Ascending aorta (tissue), 2 donors: Measurements from ENCODE around the gene MBP. TPM values are rescaled to one million over a fixed set of nuclear protein-coding genes. Genes with fewer than 3 reads are reported as not detected.

Source experiments
- DNase-seq, 2 donors: peaks; one replicate each; pipeline ENCODE4 v3.0.0-alpha.2; 2019; ENCODE audit warnings: low spot score in 2 of 2
- H3K27ac ChIP-seq, 2 donors: fragments of 200-600 bp; sonication (generic); one replicate each; pipeline ENCODE4 v1.5.1; 2016 to 2017; ENCODE audit warnings: mild to moderate bottlenecking in 1 of 2
- H3K27me3 ChIP-seq: fragments of 200-600 bp; sonication (generic); one replicate; pipeline ENCODE4 v1.5.1; 2017
- H3K36me3 ChIP-seq, 2 donors: fragments of 200-600 bp; sonication (generic); one replicate each; pipeline ENCODE4 v1.5.1; 2016
- H3K4me1 ChIP-seq, 2 donors: fragments of 200-600 bp; sonication (generic); one replicate each; pipeline ENCODE4 v1.5.1; 2016 to 2017; ENCODE audit warnings: mild to moderate bottlenecking in 1 of 2
- H3K4me3 ChIP-seq, 2 donors: fragments of 200-600 bp; sonication (generic); one replicate each; pipeline ENCODE4 v1.5.1; 2016 to 2017; ENCODE audit warnings: mild to moderate bottlenecking in 1 of 2
- H3K9me3 ChIP-seq, 2 donors: fragments of 200-600 bp; sonication (generic); one replicate each; pipeline ENCODE4 v1.5.1; 2016
- intact Hi-C: fragments of 100-400 bp; cut with DNase I; formaldehyde crosslinking; loops from one replicate; pipeline ENCODE4 v1.15.1; 2023
- total RNA-seq: library from RNA; depleted of rRNA; stranded (reverse); fragments of >200 nt; gene quantifications from one replicate; pipeline ENCODE4 v1.1.0, GENCODE V29; 2016
- TF ChIP-seq, protein P1 (sequence below), 3 experiments: fragments of 200-600 bp in 2 of 3; fragments of 450-650 bp in 1 of 3; sonication (generic) in 2 of 3; IDR thresholded peaks; one replicate each; pipeline ENCODE4 v1.5.1; 2016 to 2019; ENCODE audit warnings: antibody characterized with exemption in 3 of 3, mild to moderate bottlenecking in 1 of 3, moderate library complexity in 1 of 3

MBP gene
- total RNA-seq, 1 donor from 2014 or later, result 8.1 TPM

DNA sequence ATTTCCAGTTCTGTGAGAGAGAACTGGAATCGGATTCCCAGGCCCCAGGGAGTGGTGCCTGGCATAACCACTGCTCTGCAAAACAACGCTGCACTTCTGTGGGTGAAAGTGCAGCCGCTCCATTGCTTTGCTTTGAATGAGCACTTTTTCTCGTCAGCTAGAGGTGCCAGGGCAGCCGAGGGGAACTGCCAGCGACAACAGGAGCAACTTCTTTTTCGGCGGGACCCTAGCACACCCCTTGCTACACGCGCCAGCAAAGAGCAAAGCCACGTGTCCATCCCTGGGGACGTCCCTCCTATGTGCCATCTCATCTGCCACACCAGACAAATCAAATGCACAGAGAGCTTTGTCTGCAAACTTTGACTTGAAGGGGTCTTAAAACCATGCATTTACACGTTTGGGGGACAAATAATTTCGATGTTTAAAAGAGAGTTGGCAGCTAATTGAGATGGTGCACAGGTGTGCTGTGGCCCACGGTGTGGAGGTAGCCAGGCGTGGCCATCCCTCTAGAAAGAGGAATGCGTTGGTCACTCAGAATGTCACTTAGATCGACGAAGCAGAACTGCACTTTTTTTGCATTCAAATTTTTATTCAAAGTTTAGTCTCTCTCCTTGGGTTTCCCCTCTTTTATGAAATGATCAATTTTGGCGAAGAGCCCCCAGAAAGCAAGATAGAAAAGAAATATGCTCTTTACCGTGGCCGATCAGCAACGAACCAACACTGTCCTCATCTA, 151.8 kb downstream of the MBP start:
- Histone ChIP-seq H3K36me3 (no peaks in the 10 kb centered on the region), H3K9me3 (no peaks in the 10 kb centered on the region), H3K4me3 (no peak overlapping the region), H3K27ac (no peak overlapping the region), H3K27me3 (no peaks in the 10 kb centered on the region), H3K4me1 (no peaks in the 10 kb centered on the region)
- DNase-seq, result peak in 1 of 2 donors; percentile 34
- TF ChIP-seq, protein P1, sequence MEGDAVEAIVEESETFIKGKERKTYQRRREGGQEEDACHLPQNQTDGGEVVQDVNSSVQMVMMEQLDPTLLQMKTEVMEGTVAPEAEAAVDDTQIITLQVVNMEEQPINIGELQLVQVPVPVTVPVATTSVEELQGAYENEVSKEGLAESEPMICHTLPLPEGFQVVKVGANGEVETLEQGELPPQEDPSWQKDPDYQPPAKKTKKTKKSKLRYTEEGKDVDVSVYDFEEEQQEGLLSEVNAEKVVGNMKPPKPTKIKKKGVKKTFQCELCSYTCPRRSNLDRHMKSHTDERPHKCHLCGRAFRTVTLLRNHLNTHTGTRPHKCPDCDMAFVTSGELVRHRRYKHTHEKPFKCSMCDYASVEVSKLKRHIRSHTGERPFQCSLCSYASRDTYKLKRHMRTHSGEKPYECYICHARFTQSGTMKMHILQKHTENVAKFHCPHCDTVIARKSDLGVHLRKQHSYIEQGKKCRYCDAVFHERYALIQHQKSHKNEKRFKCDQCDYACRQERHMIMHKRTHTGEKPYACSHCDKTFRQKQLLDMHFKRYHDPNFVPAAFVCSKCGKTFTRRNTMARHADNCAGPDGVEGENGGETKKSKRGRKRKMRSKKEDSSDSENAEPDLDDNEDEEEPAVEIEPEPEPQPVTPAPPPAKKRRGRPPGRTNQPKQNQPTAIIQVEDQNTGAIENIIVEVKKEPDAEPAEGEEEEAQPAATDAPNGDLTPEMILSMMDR (IDR thresholded peaks at IDR 0.05), result no peak
- intact Hi-C loops, result no loop called here

DNA sequence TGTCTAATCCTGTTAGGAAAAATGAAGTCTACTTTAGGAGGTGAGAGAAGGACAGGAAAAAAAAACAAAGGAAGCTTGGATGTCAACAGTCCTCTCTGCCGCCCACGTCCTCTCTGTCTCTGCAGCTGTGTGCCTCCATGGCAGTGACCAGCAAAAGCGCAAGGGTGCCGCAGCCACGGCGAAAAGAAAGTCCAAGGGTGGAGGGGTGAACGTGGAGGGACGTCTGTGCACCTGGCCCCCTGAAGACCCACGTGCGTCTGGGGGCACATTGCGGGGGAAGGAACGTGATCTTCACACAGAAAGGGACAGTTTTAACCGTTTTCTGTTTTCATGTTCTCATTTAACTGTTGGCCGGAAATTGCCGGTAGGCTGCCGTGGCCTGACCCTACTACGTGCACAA, 152.7 kb downstream of the MBP start:
- TF ChIP-seq, protein P1 (IDR thresholded peaks at IDR 0.05), result no peak
- H3K9me3 ChIP-seq, result no peaks in the 10 kb centered on the region
- no peaks in the 10 kb centered on the region for H3K4me1 ChIP-seq
- H3K27me3 ChIP-seq, result no peaks in the 10 kb centered on the region
- intact Hi-C loops, result no loop called here
- no peak overlapping the region for H3K4me3 ChIP-seq
- peak in 1 of 2 donors; percentile 49 for DNase-seq
- H3K36me3 ChIP-seq, result no peaks in the 10 kb centered on the region
- no peak overlapping the region for H3K27ac ChIP-seq

DNA sequence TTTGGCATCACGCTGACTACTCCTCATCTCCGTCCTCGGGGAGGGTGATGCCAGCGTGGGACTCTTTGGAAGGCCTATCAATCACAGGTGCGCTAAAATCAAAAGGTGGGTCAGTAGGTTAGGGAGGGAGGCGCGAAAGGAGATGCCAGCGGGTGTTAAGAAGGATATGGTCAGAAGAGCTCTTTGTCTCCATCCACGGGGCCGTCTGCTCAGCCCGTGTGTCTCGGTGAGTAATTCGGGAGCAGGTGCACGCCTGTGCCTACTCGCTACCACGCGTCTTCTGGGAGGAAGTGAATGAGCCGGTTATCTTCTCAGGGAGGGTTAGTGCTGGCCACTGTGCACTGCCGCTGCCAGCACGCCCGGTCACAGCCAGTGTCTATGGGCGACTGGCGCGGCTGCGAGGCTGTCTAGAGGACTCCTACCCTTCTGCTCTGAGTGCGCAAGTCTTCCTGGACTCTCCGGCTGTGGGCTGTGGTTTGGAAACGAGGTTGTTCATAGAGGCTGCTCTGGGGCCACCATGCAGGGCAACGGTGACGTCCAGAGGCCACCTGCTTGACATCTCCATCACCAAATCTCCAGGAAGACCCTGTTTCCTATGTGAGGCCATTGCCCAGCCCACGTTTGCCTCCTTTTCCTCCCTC, 153.4 kb downstream of the MBP start:
- TF ChIP-seq, protein P1 (IDR thresholded peaks at IDR 0.05), result no peak
- Histone ChIP-seq H3K27me3 (no peaks in the 10 kb centered on the region), H3K9me3 (no peaks in the 10 kb centered on the region), H3K27ac (no peak overlapping the region), H3K36me3 (no peaks in the 10 kb centered on the region), H3K4me1 (no peaks in the 10 kb centered on the region), H3K4me3 (no peak overlapping the region)
- peak in 1 of 2 donors; percentile 57 for DNase-seq
- intact Hi-C loops, result no loop called here

DNA sequence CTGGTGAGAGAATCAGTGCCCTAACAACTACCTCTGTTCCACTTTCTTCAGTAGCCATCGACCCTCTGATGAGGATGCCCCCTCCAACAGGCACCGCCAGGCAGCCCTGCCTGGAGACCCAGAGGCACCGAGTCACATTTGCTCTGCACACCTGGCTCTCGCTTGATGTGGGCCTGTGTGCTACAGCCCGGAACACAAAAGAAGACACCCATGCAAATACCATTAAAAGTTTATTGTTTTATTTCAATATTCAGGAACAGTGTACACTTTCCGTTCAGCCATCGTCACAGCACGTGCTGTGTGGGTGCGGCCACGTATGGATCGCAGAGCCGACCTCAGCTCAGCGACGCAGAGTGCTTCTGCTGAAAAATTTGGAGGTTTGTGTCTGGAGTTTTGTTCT, 154.0 kb downstream of the MBP start:
- TF ChIP-seq, protein P1 (IDR thresholded peaks at IDR 0.05), result no peak
- Histone ChIP-seq H3K36me3 (peaks cover 0 to 2% of the 10 kb centered on the region in 2 donors), H3K4me3 (no peak overlapping the region), H3K27me3 (no peaks in the 10 kb centered on the region), H3K9me3 (no peaks in the 10 kb centered on the region), H3K27ac (no peak overlapping the region), H3K4me1 (no peaks in the 10 kb centered on the region)
- intact Hi-C loops, result no loop called here
- DNase-seq, result peak in 1 of 2 donors; percentile 25

DNA sequence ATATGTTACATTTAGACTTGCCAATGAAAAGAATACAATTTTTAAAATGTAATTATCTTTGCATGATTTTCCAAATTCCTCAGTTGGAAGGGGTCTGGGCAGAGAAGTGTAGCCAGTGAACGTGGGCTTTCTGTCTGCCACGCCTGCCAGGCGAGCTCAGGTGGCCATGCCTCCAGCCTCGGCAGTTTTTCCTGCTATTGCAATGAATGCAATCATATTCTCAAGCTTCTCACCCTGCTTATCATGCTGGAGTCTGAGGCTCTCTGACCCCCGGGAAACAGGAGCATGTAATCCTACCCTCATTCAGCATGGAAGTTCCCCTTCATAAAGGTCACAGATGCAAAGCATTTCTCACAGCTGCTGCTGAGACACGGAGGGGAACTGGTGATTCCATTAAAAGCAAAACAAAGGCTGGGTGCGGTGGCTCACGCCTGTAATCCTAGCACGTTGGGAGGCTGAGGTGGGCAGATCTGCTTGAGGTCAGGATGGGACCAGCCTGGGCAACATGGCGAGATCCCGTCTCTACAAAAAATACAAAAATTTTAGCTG, 154.8 kb downstream of the MBP start:
- TF ChIP-seq, protein P1 (IDR thresholded peaks at IDR 0.05), result no peak
- Histone ChIP-seq H3K27me3 (no peaks in the 10 kb centered on the region), H3K27ac (no peak overlapping the region), H3K4me1 (no peaks in the 10 kb centered on the region), H3K36me3 (peaks cover 0 to 5% of the 10 kb centered on the region in 2 donors), H3K9me3 (no peaks in the 10 kb centered on the region), H3K4me3 (no peak overlapping the region)
- peak in 1 of 2 donors; percentile 41 for DNase-seq
- intact Hi-C loops, result no loop called here
